Heart left ventricle (tissue), 13 donors: ENCODE results near the gene ZNHIT3.

ENCODE experiments used
- CTCF ChIP-seq, 12 donors: fragments of 200-600 bp; sonication (generic) in 4 of 12; IDR thresholded peaks; one replicate each; pipeline versions ENCODE4 v1.5.0 to v1.8.0; 2018 to 2022; ENCODE audit warnings: antibody characterized with exemption in 12 of 12, mild to moderate bottlenecking in 5 of 12
- POLR2A ChIP-seq, 2 donors: fragments of 450-650 bp; IDR thresholded peaks; one replicate each; pipeline ENCODE4 v1.6.1; 2017; ENCODE audit warnings: antibody characterized with exemption in 2 of 2, mild to moderate bottlenecking in 2 of 2, moderate library complexity in 2 of 2
- donor health status: ischemic (EF 13 %, LVEDD 7.1; RV severe dilation, severe dysfunction).
- donor health status: DM: no; HTN: yes; CAD: no.
- donor health status: DM: no; HTN: no; CAD: no.
- donor health status: ischemic (EF 25% LVEDD 6.9; RV normal size, moderate dysfunction).
- donor health status: ischemic (EF 25% LVEDD 5.7; RV mildly dilated, moderate dysfunction).
- donor health status: ischemic (EF 35%, LVEDD 5.7; RV mildly dilated, moderate dysfunction).
- donor health status: nonischemic (EF 11% LVEDD 7.7; RV severe dilation, severe dysfunction).
- donor health status: DM: yes; HTN: yes; CAD: no.
- donor health status: PGD.
- donor health status: ischemic (EF 29% LVEDD 5.4; RV normal size, mild dysfunction).
- donor health status: nonischemic (EF 23%, LVEDD 6.1; RV moderate dilation, normal function).

- no peak for TF ChIP-seq CTCF (IDR thresholded peaks at IDR 0.05)
- no peak for TF ChIP-seq POLR2A (IDR thresholded peaks at IDR 0.05)
These were observed 17.1 kb downstream of the ZNHIT3 start for GRCh38 chr17:36503456-36504155.
